CD1c-positive myeloid dendritic cell (primary cell): ENCODE data around the gene OST4.

ENCODE experiments used
- DNase-seq: peaks from one replicate; pipeline ENCODE4 v3.0.0-alpha.2; 2016; ENCODE audit errors: extremely low spot score

Gene OST4

DNA sequence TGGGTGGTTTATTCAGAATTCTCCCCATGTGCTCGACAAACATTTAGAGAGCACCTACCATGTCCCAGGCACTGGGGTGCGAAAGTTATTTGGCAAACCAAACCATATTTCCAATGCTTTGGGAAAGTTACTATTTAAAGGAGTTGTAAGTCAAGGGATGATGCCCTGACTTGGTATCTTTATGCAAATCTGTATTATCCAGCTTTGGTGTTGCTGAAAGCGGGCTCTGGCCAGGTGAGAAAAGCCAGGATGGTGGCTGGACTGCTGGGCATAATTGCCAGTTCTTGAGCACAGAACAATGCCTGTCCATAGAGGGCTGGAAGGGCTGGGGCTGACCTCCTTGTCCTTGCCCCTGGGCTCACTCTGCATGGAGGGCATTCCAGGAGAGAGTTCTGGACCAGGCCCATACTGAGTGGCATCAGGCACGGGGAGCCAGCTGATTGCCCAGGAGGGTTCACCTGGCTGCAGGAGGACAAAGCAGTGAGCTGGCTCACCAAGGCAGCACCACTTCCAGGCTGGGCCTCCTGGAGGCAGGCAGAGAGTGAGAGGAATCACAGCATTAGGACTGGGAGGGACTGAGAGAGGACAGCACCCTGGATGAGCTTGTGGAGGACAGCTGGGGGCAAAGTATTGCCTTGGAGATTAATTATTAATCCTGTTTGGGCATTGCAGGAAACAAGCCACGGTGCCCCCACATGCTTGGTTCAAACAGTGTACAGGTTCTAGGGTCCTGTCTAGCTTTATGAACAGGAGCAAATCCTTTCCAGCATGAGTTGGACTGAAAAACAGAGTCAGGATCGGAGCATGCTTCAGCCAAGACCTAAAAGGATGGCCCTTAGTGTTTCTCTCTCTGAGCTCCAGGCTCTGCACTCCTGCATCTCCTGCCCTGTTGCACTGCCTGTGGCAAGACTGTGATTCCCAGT lies 22.2 kb upstream of the OST4 start:
- DNase-seq = no peak

- DNase-seq = no peak
These were observed 21.4 kb upstream of the OST4 start for GRCh38 chr2:27092696-27093429.

DNA sequence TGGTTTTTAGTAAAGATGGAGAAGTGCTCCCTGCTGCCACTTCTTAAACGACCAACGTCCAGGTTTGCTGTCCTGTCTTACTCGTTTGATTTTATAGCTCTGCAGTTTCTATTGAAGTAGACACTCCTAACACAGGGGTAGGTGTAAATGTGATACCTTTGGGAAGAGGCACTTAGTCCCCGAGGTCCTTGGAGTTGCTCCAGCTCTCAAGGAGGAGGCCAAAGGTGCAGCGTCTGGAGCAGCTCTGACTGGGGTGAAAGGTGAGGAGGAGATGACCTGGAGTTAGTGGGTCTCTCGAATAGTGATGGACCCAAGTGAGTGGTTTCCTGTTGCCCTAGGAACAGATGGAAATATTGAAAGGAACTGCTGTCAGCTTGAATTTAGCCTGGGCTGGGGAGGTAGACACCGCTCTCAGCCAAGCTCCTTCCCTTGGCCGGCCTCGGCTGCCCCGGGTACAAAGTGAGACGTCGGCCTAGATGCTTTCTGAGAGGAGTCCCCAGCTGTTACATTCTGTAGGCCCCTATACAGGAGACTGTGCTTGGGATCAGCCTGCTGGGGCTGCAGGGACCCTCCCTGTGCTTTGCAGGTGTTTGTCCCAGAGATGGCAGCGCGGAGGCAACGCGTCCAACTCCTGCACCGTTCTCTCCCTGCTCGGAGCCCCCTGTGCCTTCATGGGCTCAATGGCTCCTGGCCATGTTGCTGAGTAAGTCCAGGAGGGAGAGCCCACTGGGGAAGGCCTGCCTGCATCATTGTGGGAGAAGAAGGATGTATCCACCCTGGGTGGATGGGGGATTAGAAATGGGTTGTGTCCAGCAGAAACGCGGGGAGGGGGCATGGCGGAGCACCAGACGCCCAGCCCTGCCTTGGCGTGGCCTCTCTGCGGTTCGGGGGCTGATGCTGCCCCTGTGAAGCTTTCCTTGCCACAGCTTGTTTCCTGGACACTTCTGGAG lies 20.6 kb upstream of the OST4 start:
- DNase-seq = no peak

DNA sequence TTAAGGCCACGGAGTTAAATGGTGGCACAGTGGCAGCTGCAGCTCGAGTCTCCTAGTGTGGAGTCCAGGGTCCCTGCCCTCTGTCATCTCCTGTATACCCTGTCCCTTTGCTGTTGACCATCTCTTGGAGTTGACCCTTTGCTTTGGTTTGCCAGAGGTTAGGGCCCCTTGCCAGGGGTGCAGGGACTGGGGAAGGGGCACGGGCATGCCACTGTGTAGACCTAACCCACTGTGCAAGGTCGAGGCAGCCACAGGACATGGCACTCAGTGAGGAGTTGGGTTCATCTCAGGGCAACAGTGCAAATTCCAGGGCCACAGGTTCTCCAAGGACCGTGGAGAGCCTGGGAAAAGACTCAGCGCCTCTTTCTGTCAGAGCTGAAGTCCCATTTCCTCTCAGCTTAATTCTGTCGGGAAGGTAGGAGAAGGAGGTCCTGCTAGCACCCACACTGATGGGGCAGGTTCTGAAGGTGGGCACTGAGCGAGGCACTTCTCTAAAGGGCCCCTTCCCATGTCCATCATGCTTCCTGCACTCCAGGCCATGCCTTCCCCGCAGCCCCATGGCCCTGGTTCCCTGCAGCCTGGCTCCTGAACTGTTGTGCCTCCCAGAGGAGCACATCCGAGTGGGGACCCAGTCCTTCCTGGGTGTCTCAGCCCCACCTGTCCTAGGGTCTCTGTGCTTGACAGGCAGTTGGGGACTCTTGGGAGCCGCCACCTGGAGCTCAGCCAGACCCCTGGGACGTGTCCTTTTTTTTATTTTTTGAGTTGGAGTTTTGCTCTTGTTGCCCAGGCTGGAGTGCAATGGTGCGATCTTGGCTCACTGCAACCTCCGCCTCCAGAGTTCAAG lies 17.9 kb upstream of the OST4 start:
- DNase-seq = no peak

DNA sequence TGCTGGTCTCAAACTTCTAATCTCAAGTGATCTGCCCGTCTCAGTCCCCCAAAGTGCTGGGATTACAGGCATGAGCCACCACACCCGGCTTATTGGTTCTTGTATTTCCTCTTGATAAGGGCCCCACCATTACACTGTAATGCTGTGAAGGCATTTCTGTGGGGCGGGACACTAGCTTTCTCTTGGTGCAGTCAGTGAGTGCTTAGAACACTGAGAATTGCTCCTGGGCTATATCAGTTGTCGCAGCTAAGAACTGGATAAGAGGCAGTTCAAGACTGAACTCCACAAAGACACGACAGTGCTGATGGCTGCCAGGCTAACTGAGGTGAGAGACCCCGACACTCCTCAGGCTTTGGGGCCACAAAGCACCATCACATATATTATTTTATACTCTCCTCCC lies 17.2 kb upstream of the OST4 start:
- no peak for DNase-seq

- DNase-seq = no peak
These were observed 16.5 kb upstream of the OST4 start for GRCh38 chr2:27087823-27088410.

- no peak for DNase-seq
These were observed 15.5 kb upstream of the OST4 start, which contains the start of gene KHK for GRCh38 chr2:27086724-27087593. Gene KHK (plus strand): TSS chr2:27086772. CDS start chr2:27087260, 488 bp downstream.

- DNase-seq = peak; percentile 99
These were observed 14.8 kb upstream of the OST4 start for GRCh38 chr2:27086090-27086723.

GRCh38 chr2:27085673-27086089 lies 14.2 kb upstream of the OST4 start:
- DNase-seq = peak; percentile 54

GRCh38 chr2:27085062-27085672 lies 13.7 kb upstream of the OST4 start:
- no peak for DNase-seq

DNA sequence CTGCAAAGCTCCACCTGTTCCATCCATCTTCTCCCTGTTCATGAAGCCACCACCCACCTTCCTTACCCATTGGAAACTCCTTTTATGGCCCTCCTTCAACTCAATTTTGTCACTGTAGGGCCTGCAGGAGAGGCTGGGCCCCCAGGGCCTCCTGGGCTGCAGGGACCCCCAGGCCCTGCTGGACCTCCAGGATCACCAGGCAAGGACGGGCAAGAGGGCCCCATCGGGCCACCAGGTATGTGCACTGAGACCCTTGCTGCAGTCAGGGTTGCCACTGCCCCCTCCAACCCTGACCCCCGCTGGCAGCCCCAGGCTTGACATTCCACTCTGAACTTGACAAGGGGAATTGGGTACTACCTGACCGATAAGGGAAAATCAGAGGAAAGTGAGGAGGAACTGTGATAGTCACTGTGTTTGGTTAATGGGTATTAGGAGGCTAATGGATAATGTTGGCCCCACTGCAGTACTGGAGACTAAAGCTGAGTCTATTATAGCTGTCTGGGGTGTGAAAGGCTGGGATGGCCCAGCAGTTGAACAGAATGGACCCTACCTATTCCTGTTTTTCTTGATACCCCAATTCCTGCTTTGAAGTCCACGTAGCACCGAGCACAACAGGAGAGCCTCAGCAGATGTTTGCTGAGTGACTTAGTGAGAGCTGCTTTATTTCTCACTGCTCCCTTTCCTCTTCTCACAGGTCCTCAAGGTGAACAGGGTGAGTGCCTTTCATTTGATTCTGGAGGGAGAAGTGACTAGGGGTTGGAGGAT lies 13.0 kb upstream of the OST4 start:
- no peak for DNase-seq

- DNase-seq = no peak
These were observed 12.2 kb upstream of the OST4 start for GRCh38 chr2:27083410-27084296.

DNA sequence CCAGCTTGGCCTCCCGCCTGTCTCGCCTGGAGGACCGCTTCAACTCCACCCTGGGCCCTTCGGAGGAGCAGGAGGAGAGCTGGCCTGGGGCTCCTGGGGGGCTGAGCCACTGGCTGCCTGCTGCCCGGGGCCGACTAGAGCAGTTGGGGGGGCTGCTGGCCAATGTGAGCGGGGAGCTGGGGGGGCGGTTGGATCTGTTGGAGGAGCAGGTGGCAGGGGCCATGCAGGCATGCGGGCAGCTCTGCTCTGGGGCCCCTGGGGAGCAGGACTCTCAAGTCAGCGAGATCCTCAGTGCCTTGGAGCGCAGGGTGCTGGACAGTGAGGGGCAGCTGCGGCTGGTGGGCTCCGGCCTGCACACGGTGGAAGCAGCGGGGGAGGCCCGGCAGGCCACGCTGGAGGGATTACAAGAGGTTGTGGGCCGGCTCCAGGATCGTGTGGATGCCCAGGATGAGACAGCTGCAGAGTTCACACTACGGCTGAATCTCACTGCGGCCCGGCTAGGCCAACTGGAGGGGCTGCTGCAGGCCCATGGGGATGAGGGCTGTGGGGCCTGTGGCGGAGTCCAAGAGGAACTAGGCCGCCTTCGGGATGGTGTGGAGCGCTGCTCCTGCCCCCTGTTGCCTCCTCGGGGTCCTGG lies 11.4 kb upstream of the OST4 start:
- DNase-seq = no peak

GRCh38 chr2:27081984-27082772 lies 10.7 kb upstream of the OST4 start:
- DNase-seq = no peak

- no peak for DNase-seq
These were observed 9.1 kb upstream of the OST4 start for GRCh38 chr2:27080603-27080936.

GRCh38 chr2:27080140-27080469 lies 8.7 kb upstream of the OST4 start:
- DNase-seq = no peak
